GM11168 (cell line): ENCODE measurements around the gene FAM156A.
"Not testable (repeated sequence)": the region's sequence is repeated elsewhere in the genome, so short reads cannot be mapped to it uniquely, and the experiment has no call there.

ENCODE experiments used
- in situ Hi-C: fragments of 300-500 bp; cut with MboI; formaldehyde crosslinking; loops from one replicate; pipeline ENCODE4 v1.12.0; 2022; ENCODE audit warnings: low sequenced_read_pairs; ENCODE audit not compliant: unreplicated experiment

Gene FAM156A

GRCh38 chrX:52907137-52907536 is 51.2 kb downstream of the FAM156A start:
- in situ Hi-C loops = not testable (repeated sequence)

GRCh38 chrX:52906072-52906471 is 52.2 kb downstream of the FAM156A start:
- in situ Hi-C loops = not testable (repeated sequence)

GRCh38 chrX:52905531-52905930 is 52.8 kb downstream of the FAM156A start:
- in situ Hi-C loops = not testable (repeated sequence)
